ENCODE measurements around the gene CDH24. TPM values are rescaled to one million over a fixed set of nuclear protein-coding genes. Genes with fewer than 3 reads are reported as not detected.

CDH24 gene
- total and polyA plus RNA-seq, 2 of the 4 experiments (the other 2 are of a cell fraction): 3.9 to 24.4 TPM

DNA sequence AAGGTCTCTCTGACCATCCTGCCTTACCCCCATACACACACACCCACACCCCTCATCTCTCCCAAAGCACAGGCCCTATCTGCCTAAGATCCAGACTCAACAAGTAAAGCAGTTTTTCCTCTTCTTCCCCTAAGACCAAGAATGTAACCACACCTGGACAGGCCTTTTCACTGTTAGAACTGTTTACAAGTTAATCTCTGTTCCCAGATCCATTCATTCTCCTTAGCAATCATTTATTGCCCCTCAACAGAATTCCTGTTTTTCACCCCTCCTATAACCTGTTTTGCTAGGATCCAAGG is 49.4 kb upstream of the CDH24 start:
- H4K5ac ChIP-seq (ENCODE audit: low read depth, low read length): no peak overlapping the region
- H4K8ac ChIP-seq (ENCODE audit: low read depth in 2 of 2, low read length in 2 of 2): no peak overlapping the region
- H3K9me3 ChIP-seq (ENCODE audit: control insufficient read depth, insufficient read depth, low read length): no peaks in the 10 kb centered on the region
- H3K14ac ChIP-seq (replicated peaks; ENCODE audit: low read depth, low read length): no peak overlapping the region
- H3K27ac ChIP-seq (ENCODE audit: insufficient read depth, low read length): no peak overlapping the region
- no peaks in the 10 kb centered on the region for H3K27me3 ChIP-seq (ENCODE audit: control insufficient read depth, insufficient read depth, low read length)
- no peak overlapping the region for H3K18ac ChIP-seq (ENCODE audit: low read depth, low read length)
- dilution Hi-C loops (cut with HindIII; ENCODE audit: low sequenced_read_pairs, unreplicated experiment) (no loop called here), in situ Hi-C loops (cut with MboI; ENCODE audit: low sequenced_read_pairs) (no loop called here), intact Hi-C loops (cut with micrococcal nuclease) (no loop called here)
- H4K20me1 ChIP-seq (ENCODE audit: insufficient read depth, low read length): no peaks in the 10 kb centered on the region
- POLR2A ChIA-PET (ENCODE audit: unreplicated experiment): no interaction called here
- no peak overlapping the region for H3K56ac ChIP-seq (ENCODE audit: extremely low read depth, insufficient read depth, low read length)
- H3K79me1 ChIP-seq (ENCODE audit: low read depth in 1 of 2, low read length in 2 of 2): peaks cover 0 to 2% of the 10 kb centered on the region in 2 experiments; a peak in 1 of 4 replicates
- no peak overlapping the region for H2BK5ac ChIP-seq (ENCODE audit: low read depth, low read length, poor library complexity, severe bottlenecking)
- H3K4me2 ChIP-seq (ENCODE audit: low read depth, low read length): no peak overlapping the region
- no peak overlapping the region for H2AFZ ChIP-seq (replicated peaks; ENCODE audit: low read length, poor library complexity)
- no peak for DNase-seq
- H3K9me1 ChIP-seq (ENCODE audit: insufficient read depth, low read length): no peaks in the 10 kb centered on the region; the same call in 1 of the 2 replicates
- TF ChIP-seq FOS (IDR thresholded peaks at IDR 0.05; ENCODE audit: low read depth, low read length) (no peak), USF2 (IDR thresholded peaks at IDR 0.05; ENCODE audit: low read depth, low read length) (no peak), POLR2A (IDR thresholded peaks at IDR 0.05; ENCODE audit: low read depth, low read length) (no peak)
- no peak overlapping the region for H3K9ac ChIP-seq (ENCODE audit: low read depth, low read length)
- H3K23ac ChIP-seq (ENCODE audit: low read depth, low read length): no peak overlapping the region
- H2AK9ac ChIP-seq (replicated peaks; ENCODE audit: low read depth, low read length, poor library complexity): peak overlapping the region; percentile 30
- no peak overlapping the region for H4K91ac ChIP-seq (ENCODE audit: insufficient read depth, low read depth, low read length)
- no peak overlapping the region for H2BK15ac ChIP-seq (ENCODE audit: low read depth, low read length)
- H3K4me3 ChIP-seq (ENCODE audit: insufficient read depth, low read depth, low read length): no peak overlapping the region
- no TSS peak for BruUV-seq (replicated peaks)
- H3K36me3 ChIP-seq (ENCODE audit: control insufficient read depth, insufficient read depth, low read length): no peaks in the 10 kb centered on the region
- H3K4me1 ChIP-seq (ENCODE audit: control insufficient read depth, insufficient read depth, low read length): peaks cover 6% of the 10 kb centered on the region
- no peak overlapping the region for H2BK20ac ChIP-seq (ENCODE audit: low read depth, low read length)
- no peak overlapping the region for H3K4ac ChIP-seq (ENCODE audit: low read depth, low read length)
- CTCF ChIA-PET: interaction anchor here (1.1 kb wide), 1 partner anchor 12 kb away, joined by 3 read pairs; the partner anchor contains the start of gene ACIN1
- 0 out of 2 replicates have a peak overlapping the region, but pooled peaks have one; percentile 0 for H2AK5ac ChIP-seq (ENCODE audit: low read depth, low read length)
- no peak for ATAC-seq (ENCODE audit: low read depth)
- no peak overlapping the region for H2BK120ac ChIP-seq (ENCODE audit: low read depth, low read length)

All from IMR-90 (cell line).